ENCODE data around the gene ALOX5.
"Not testable (repeated sequence)": the region's sequence is repeated elsewhere in the genome, so short reads cannot be mapped to it uniquely, and the experiment has no call there.

DNA sequence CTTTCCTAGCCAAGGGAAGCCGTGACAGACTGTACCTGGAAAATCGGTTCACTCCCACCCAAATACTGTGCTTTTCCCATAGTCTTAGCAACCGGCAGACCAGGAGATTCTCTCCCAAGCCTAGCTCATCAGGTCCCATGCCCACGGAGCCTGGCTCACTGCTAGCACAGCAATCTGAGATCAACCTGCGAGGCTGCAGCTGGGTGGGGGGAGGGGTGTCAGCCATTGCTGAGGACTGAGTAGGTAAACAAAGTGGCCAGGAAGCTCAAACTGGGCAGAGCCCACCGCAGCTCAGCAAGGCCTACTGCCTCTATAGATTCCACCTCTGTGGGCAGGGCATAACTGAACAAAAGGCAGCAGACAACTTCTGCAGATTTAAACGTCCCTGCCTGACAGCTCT lies 15.1 kb upstream of the ALOX5 start:
- TF ChIP-seq, protein P1, sequence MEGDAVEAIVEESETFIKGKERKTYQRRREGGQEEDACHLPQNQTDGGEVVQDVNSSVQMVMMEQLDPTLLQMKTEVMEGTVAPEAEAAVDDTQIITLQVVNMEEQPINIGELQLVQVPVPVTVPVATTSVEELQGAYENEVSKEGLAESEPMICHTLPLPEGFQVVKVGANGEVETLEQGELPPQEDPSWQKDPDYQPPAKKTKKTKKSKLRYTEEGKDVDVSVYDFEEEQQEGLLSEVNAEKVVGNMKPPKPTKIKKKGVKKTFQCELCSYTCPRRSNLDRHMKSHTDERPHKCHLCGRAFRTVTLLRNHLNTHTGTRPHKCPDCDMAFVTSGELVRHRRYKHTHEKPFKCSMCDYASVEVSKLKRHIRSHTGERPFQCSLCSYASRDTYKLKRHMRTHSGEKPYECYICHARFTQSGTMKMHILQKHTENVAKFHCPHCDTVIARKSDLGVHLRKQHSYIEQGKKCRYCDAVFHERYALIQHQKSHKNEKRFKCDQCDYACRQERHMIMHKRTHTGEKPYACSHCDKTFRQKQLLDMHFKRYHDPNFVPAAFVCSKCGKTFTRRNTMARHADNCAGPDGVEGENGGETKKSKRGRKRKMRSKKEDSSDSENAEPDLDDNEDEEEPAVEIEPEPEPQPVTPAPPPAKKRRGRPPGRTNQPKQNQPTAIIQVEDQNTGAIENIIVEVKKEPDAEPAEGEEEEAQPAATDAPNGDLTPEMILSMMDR (IDR thresholded peaks at IDR 0.05): not testable (repeated sequence)
- TF ChIP-seq POLR2AphosphoS5 (IDR thresholded peaks at IDR 0.05); POLR2A (IDR thresholded peaks at IDR 0.05; ENCODE audit: low read depth); EP300 (IDR thresholded peaks at IDR 0.05): not testable (repeated sequence)
